ENCODE data around the gene CRISPLD2.

CRISPLD2 gene

DNA sequence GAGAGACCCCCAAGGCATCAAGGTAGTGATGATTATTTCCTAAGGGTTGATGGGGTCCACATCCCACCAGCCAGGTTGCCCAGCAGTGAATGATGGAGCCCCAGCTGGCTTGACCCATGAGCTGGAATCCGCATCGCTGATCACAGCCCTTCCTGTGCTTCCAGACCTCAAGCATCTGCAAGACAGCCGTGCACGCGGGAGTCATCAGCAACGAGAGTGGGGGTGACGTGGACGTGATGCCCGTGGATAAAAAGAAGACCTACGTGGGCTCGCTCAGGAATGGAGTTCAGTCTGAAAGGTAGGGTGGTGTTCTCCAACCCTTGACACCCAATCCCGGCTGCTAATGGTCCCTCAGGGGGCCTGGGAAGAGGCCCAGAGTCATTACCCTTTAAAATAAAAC is 69.3 kb downstream of the CRISPLD2 start:
- DNase-seq: no peak

DNA sequence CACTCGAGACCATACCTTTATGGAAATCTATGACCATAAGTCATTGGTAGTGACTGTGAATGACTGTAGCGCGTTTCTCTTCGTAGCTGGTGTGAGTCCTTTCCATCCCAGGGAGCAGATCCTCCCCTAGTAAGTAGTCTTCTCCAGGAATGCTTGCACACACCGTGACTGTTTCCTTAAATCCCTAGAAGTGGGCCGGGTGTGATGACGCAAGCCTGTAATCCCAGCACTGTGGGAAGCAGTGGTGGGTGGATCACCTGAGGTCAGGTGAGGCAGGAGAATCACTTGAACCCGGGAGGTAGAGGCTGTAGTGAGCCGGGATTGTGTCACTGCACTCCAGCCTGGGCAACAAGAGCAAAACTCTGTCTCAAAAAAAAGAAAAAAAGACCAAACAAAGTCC is 70.6 kb downstream of the CRISPLD2 start:
- no peak for DNase-seq

DNA sequence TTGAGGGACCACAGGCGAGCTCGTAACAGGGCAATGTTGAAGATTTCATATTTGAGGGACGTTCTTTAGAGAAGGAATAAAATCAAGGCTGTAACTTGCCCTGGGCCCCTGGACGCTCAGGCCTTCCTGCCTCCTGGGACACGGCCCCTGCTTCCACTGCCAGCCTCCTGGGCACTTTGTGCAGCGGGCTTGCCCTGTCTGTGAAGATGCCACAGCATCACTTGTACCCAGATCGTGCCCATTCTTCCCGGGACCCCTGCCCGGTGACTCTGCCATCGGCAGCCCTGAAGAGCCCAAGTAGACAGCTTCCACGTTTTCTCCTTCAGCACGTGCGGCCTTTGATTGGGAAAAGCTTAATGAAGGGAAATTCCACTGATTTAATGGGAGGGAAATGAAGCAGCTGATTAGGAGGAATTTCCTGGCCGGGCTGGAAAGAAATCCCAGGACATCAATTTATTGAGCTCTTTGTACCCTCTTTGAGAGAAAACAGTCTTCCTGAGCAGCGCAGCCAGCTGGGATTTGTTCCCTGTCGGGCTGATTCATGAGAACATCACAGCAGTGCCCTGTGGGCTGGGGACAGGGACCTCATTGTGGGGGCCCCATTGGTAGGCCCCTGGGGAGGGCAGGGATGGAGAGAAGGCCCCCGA is 71.5 kb downstream of the CRISPLD2 start:
- no peak for DNase-seq

DNA sequence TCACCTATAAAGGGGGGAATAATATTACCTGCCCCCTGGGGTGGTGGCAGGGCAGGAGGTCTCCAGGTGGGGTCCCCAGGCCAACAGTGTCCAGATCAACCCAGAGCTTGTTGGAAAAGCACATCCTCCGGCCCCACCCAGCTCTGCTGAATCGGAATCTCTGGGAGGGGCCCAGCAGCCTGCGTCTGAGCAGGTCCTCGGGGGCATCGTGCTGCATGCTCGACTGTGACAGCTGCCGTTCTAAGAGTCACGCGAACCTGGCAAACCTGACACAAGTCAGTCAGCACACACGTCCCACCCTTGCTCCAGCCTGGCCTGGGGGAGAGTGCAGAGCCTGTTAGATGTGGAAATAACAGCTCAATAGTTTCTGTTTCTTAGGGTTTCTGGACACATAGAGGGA is 72.3 kb downstream of the CRISPLD2 start:
- DNase-seq: no peak

DNA sequence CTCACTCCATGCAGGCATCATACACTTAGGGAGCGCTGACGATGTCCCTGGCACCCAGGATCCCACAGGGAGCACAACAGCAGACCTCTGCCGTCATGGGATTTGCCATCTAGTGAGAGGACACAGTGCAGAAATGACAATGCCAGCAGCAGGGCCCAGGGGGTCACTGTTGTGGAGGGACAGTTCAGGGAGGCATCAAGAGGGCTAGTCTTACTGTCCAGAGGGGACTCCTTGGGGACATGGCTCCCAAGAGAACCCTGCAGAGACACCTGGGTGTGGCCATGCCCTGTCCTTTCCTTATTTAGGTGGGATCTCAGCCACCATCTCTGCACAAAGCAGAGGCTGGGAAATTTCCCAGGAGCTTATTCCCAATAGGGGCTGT is 73.7 kb downstream of the CRISPLD2 start:
- no peak for DNase-seq

DNA sequence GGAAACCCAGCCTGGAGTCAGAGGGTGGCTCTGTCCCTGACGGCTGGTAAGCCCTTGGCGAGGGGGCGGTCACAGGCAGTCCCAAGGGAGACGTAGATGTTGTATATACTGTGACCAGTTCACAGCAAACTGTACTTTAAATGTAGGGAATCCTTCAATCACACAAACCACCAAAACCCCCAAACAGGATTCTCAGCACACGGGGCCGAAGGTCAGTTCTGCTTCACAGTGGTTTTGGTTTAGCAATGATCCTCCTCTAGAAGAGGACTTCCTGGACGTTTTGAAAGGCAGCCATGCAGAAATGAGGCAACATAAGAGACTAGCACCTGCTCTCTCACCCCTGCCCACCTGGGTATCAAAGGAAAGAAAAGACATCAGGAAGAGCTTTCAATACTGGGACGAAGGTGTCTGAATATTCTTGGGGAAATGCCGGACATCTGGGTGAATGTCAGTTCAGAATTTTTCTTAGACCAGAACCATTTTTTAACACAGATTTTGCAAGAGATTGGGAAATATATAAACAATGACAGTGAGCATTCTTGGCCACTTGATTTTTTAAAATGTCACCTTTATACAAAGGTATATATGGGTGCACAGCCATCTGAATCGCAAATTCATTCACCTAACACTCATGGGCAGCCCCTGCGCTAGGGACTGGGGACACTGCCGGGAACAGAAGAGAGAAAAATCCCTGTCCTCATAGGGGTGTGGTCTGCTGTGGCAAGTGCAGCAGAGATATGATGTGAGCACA is 74.2 kb downstream of the CRISPLD2 start:
- no peak for DNase-seq

DNA sequence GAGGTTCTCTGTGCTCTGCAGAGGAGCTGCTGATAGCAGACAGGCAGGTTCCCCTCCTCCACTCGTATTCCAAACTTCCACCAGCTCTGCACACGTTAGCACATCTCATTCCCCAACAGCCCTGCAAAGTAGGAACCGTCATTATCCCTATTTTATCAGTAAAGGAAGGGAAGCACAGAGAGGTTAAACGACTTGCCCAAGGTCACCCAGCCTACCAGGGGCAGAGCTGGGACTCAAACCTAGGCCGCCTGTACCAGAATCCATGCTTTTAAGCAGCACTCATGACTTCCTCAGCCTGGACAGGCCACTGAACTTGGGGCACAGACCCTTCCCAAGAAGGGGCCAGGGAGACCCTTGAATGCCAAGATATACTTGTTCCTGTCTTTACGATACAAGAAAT is 75.2 kb downstream of the CRISPLD2 start:
- no peak for DNase-seq

DNA sequence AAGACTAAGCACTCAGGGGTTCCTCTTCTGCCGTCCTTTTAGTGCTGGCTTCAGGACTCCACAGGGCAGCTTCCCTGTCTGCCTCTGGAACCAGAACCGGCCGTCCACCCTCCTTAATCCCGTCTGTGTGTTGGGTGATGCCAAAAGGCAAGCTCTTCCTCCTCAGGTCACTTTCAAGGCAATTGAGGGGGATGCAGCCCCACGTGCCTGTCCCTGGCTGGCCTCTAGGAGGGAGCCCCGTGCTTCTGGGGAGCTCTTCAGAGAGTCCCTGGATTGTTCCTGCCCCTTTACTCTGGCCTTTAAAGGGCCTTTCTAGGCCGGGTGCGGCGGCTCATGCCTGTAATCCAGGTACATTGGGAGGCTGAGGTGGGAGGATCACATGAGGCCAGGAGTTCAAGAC is 77.1 kb downstream of the CRISPLD2 start:
- no peak for DNase-seq

DNA sequence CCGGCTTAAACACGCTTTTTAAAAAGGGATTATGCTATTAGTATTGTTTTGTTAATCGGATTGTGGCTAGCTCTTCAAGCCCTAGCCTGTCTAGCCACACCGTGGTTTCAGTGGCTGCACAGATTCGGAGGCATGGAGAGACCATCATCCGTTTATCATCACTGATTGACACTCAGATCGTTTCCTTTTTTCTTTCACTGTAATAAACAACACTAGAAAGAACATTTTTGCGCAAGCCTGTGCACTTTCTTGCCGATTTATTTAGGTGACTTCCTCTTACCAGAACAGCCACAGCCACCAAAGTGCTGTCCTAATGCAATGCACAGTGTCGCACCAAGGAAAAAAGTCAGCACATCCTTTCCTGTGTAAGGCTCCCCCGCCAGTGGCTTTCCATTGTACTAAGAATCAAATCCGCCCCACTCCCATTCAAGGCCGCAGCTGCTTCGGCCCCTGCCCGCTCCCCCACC is 78.2 kb downstream of the CRISPLD2 start:
- peak; percentile 9 for DNase-seq

DNA sequence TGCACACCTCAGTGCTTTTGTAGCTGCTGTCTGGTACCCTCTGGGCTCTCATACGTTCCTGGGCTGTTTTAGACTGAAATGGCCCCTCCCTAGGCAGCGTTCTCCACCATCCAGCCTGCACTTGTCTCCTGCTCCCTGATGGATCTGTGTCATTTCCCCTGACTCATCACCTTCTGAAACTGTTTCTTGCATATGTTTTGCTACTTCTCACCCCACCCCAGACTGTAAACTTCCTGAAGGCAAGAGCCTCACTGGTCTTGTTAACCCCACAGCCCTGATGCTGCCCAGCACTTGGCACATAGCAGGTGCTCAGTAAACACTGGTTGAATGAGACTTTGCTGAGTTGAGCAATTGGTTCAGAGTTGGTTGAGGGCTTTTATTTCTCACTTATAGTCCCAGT is 78.7 kb downstream of the CRISPLD2 start:
- no peak for DNase-seq

DNA sequence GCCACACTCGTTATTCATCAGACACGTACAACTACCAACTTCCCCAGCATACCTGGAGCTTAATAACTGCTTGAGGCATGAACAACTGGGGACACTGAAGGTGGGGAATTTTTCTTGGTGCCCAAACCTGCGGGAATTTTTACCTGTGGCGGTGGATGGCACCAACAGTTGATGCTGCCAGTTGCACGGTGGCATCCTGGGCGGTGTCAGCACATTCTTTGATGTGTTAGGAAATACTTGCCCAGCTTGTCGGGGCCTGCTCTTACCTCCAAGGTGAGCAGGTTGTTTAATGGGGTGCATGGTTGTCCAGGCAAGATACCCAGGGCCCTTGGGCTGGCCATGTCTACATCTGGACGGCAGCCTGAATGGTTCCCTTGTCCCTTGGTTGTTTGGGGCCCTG is 79.6 kb downstream of the CRISPLD2 start:
- DNase-seq: no peak

DNA sequence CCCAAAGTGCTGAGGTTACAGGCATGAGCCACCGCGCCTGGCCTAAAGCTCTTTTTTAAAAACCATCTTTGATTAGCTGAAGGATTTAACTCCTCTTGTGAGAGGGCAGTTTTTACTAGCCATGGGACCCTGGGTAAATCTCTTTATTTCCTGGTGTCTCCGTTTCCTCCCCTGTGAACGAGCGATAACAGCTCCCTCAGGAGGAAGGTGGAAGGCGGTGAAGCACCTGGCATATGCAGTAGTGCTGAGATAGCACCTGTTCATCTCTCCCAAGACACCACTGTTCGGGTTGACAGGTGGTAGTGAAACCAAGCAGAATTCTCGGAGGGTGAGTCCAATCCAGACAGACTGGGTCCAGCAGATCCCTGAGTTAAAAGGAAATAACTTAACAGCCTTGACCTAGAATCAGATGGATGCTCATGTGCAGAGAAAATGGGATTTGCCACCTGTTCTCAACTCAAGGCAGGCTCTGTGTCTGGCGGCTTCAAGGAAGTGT is 86.2 kb downstream of the CRISPLD2 start:
- no peak for DNase-seq

DNA sequence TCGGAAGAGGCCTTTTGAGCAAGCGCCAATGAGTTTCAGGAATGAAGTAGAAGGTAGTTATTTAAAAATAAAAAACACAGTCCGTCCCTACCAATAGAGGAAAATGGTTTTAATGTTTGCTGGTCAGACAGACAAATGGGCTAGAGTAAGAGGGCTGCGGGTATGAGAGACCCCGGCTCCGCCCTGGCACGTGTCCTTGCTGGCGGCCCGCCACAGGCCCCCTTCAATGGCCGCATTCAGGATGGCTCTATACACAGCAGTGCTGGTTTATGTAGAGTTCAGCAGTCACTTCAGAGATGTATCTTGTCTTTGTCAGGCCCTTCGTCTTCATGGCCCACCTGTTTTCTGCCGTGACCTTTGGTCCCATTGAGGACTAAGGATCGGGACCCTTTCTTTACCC is 87.3 kb downstream of the CRISPLD2 start:
- no peak for DNase-seq

DNA sequence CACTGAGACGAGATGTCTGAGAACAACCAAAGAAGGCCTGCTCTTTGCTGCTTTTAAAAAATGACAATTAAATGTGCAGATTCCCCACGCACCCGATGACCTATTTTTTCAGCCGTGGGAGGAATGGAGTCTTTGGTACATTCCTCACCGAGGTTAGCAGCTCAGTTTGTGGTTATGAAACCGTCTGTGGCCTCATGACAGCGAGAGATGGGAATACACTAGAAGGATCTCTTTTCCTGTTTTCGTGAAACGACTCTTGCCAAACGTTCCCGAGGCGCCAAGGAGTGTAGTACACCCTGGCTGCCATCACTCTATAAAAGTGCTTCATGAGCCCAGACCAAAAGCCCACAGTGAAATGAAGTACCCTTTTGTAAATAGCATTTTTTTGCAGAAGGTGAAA is 87.8 kb downstream of the CRISPLD2 start:
- DNase-seq: no peak

DNA sequence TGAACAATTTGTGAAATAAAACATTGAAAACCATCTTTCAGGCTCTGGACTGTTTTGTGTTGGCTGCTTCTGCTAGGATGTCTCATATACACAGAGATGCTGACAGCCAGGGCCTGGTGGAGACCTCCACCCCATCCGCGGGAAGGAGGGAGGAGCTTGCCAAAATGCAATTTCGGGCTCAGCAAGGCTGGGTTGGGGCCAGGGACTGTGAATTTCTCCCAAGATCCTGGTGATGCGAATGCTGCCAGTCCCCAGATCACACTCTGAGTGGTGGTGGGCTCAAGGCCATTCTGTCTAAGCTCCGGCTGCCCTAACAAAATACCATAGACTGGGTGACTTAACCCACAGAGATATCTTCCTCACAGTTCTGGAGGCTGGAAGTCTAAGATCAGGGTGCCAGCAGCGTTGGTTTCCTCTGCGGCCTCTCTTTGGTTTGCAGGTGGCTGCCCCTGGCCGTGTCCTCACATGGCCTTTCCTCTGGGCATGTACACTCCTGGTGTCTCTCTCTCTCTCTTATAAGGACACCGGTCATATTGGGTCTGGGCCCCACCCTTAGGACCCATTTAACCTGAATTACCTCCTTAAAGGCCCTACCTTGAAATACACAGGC is 89.8 kb downstream of the CRISPLD2 start:
- DNase-seq: no peak

DNA sequence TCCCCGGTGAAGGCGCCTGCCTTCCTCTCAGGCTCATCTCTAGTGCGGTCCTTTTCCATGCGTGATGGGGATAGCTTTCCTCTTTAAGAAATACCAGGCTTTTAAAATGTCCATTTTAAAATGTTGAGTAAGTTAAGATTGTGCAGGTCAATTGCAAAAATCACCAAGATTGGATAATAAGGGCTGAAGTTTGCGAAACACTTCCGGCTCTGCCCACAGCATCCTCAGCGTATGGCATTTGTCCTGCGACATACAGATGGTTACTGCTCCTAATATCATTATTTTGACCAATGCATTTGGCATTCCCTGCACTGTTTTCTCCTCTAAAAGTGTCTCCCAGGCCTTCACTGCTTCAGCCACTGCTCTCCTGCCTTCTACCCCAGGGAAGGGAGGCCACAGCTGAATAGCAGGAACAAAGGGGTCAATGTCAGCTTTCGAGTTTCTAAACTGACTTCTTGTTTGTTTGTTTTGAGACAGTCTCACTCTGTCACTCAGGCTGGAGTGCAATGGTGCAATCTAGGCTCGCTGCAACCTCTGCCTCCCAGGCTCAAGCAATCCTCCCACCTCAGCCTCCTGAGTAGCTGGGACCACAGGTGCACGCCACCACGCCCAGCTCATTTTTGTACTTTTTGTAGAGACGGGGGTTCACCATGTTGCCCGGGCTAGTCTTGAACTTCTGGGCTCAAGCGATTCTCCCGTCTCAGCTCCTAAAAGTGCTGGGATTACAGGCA is 91.9 kb downstream of the CRISPLD2 start:
- no peak for DNase-seq

DNA sequence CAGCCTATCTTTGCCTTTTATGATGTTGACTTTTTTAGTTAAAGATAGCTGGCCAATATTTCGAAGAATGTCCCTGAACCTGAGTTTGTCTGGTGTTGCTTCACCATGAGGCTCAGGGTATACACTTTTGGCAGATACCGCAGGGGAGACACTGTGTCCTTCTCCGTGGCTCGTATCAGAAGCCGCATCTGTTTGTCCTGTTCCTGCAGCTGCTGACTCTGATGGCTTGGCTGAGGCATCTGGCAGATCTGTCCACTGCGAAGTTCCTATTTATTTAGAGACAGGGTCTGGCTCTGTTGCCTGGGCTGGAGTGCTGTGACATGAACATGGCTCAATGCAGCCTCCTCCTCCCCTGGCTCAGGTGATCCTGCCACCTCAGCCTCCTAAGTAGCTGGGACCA is 93.5 kb downstream of the CRISPLD2 start:
- peak; percentile 79 for DNase-seq

DNA sequence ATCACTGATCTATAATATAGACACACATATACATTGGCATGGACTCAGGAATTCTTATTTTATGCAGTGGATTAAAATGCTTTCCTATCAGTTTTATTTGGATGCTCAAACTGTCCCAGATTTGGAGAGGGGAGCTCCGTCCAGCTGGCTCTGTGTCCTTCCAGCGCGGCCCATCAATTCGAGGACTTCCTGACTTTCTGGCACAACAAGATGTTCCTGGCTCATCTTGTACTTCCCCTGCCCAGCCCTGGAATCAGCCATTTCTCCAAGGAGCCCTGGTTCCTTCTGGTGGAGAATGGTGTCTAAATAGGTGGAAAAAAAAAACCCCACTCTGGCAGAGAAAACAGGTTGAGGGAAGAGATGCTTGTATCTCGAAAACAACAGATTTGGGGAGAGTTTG is 94.5 kb downstream of the CRISPLD2 start:
- DNase-seq: no peak

DNA sequence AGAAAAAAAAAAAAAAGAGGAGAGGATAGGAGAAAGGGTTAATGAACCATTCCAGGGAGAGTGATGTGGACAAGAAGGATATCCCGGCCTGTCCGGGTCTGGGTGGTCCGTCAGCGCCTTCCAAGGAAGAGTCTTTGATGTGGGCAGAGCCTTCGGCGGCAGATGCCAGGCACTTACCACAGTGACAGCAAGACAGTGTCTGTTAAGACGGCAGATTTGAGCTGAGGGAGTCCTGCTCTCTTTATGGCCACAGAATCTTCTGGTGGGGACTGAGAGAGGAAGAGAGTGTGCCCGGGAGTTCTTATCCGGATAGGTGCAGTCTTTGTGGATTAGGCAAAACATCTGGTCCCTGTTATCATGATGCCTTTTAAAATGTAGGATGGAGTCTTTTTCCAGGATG is 96.4 kb downstream of the CRISPLD2 start:
- DNase-seq: no peak

DNA sequence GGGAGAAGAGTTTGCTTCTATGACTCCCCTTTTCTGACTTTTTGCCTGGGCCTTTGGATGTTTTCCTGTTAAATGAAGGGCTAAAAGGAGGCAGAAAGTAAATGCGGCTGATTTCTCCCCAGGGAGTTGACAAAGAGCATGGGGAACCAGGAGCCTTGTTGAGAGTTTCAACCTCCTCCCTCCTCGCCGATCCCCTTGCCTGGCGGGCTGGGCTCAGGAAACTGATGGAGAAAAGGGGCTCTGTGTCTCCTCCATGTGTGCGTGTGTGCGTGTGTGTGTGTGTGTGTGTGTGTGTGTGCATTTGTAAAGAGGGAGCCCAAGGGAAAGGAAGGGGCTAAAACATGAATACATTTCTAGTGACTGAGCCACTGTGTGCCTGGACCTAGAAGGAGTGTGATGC is 97.1 kb downstream of the CRISPLD2 start:
- no peak for DNase-seq

DNA sequence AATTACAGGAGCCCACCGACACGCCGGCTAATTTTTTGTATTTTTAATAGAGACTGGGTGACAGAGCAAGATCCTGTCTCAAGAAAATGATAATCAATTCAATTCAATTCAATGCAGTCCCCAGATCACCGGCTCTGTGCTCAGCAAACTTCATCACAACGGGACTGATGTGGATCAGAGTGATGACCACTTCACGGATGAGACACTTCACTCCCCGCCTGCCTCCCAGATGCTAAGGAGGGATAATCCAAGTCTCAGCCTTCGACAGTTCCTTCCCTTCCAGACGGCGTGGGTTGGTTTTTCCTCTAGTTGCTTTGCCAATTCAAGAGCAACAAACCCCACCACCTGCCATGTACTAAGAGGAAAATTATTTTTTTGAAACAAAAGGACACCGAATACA is 97.7 kb downstream of the CRISPLD2 start:
- DNase-seq: no peak

DNA sequence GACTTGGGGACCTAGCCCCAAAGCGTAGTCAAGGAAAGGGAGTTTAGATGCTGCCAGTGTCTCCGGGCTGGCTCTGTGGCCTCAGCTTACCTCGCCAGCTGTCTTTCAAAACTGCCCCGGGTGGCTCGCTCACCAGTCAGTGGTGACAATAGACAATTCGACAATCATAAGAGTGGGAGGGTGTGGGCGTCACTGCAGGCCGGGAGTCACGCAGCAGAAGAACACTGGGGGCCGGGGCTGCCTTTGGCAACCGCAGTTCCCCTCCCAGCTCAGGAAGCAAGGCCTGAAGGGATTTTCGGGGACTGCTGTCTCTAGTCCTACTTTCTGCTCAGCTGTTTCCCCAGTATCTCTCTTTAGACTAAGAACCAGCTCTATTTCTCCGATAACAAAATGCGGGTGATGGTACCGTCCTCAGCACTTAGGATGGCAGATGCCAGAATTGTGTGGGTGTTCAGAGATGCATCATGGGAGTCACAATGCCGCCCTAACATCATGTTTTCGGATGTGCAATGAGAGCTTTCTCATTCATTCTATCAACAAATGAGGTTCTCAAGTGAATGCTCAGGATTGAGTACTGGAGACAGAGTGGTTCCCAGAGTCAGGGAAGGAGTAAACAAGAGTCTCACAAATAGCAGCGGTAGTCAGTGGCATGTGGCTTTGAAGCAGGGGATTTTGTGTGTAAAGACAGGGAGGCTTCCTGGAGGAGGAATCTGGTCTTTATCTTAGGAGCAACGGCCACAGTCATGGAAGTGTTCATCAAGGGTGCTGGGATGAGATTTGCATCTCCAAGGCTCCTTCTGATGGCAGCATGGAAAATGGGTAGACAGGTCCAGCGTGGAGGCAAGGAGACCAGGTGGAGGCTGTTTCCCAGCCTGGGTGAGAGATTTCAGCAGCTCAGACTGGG is 98.5 kb downstream of the CRISPLD2 start:
- no peak for DNase-seq

All from OCI-M1 (cell line).